Epithelial cell of umbilical artery (primary cell): ENCODE data around the gene VIPAS39. TPM values are rescaled to one million over a fixed set of nuclear protein-coding genes. Genes with fewer than 3 reads are reported as not detected.

Experiments used
- total RNA-seq: library from RNA; depleted of rRNA; stranded (reverse); fragments of >200 nt; gene quantifications from 2 replicates; pipeline ENCODE4 v1.2.3, GENCODE V29; 2014

Gene VIPAS39
- total RNA-seq = 35.4 and 36.0 TPM in 2 replicates

GRCh38 chr14:77457522-77458248, at the start of gene VIPAS39, which contains the start of gene AHSA1:
VIPAS39 (minus strand) TSS chr14:77457601; CDS start chr14:77454102, 3,499 bp downstream.
AHSA1 (plus strand) TSS chr14:77458093; CDS start chr14:77458190, 97 bp downstream.

GRCh38 chr14:77498120-77498979, 40.9 kb upstream of the VIPAS39 start, which contains the start of gene ISM2:
ISM2 (minus strand) TSS chr14:77498816; CDS start chr14:77498793, 23 bp downstream.

GRCh38 chr14:77423423-77423822, 34.0 kb downstream of the VIPAS39 start, which contains the start of gene NOXRED1:
NOXRED1 (minus strand) TSS chr14:77423523; CDS start chr14:77422889, 634 bp downstream.

GRCh38 chr14:77376771-77377501, 80.5 kb downstream of the VIPAS39 start, which contains the start of the genes SAMD15 and TMED8:
SAMD15 (plus strand) TSS chr14:77377379; CDS start chr14:77377419, 40 bp downstream.
TMED8 (minus strand) TSS chr14:77377094; CDS start chr14:77377053, 41 bp downstream.

Other genes starting within 250 kb of the VIPAS39 start
- gene NGB, start 186.4 kb downstream of the VIPAS39 start, total RNA-seq = not detected in 2 replicates
- 8.4 and 10.0 TPM in 2 replicates for gene POMT2, start 136.7 kb downstream of the VIPAS39 start, total RNA-seq
- 14.3 and 23.4 TPM in 2 replicates for gene GSTZ1, start 136.6 kb downstream of the VIPAS39 start, total RNA-seq
- gene TMED8, start 80.5 kb downstream of the VIPAS39 start, total RNA-seq = 11.0 and 13.8 TPM in 2 replicates
- gene SAMD15, start 80.2 kb downstream of the VIPAS39 start, total RNA-seq = 2.3 and 4.0 TPM in 2 replicates
- gene NOXRED1, start 34.1 kb downstream of the VIPAS39 start, total RNA-seq = 0.15 TPM in 1 of 2 replicates, not detected in the other
- 186 and 213 TPM in 2 replicates for gene AHSA1, start 492 bp upstream of the VIPAS39 start, total RNA-seq
- gene ISM2, start 41.2 kb upstream of the VIPAS39 start, total RNA-seq = under 0.01 TPM in 1 of 2 replicates, not detected in the other
- 49.4 and 93.5 TPM in 2 replicates for gene SPTLC2, start 159.0 kb upstream of the VIPAS39 start, total RNA-seq